SH-SY5Y (cell line): ENCODE results near the gene PRR20E.
"Not testable (repeated sequence)": the region's sequence is repeated elsewhere in the genome, so short reads cannot be mapped to it uniquely, and the experiment has no call there.

Source experiments
- GATA2 ChIP-seq: IDR thresholded peaks from 2 replicates; pipeline ENCODE4 v1.6.1; 2011; ENCODE audit warnings: mild to moderate bottlenecking, low read depth, low read length
- GATA3 ChIP-seq: IDR thresholded peaks from 2 replicates; pipeline ENCODE4 v1.6.1; 2011; ENCODE audit warnings: low read depth, mild to moderate bottlenecking, low read length, moderate library complexity

DNA sequence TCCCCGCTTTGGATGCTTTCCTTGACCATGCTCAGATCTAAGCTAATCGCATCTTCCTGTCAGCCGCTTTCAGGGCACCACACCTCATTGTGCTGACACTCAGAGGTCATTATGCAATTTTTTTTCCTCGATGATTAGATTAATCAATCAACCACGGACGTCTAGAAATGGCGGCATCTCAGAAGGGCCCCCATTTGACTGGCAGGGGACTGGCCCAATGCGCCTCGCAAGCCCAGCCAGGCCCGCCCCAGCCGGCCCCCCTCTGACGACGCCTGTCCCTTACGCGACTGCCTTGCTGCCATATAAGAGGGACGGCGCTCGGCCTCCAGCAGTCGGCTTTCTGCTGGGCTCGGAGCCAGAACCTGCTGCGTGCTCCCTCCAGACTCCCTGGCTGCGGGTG, 6.7 kb upstream of the PRR20E start, which contains the start of gene PRR20D:
- TF ChIP-seq GATA2, GATA3: not testable (repeated sequence)
